IPS-20b (cell line): ENCODE data around the gene ZNF135.
A peak's percentile ranks its signal among the peaks of the same experiment; 100 is the strongest.

Experiments
- H3K27ac ChIP-seq: one replicate; pipeline ENCODE4 v1.5.1; 2013; ENCODE audit warnings: low read length
- H3K27me3 ChIP-seq: 2 replicates; pipeline ENCODE4 v1.6.1; 2013; ENCODE audit warnings: mild to moderate bottlenecking, low read length, inconsistent platforms; ENCODE audit not compliant: insufficient read depth
- H3K36me3 ChIP-seq: 2 replicates; pipeline ENCODE4 v1.6.1; 2013; ENCODE audit warnings: low read depth, mild to moderate bottlenecking, inconsistent platforms, low read length, moderate library complexity; ENCODE audit not compliant: insufficient read depth
- H3K4me1 ChIP-seq: 2 replicates; pipeline ENCODE4 v1.6.1; 2013; ENCODE audit warnings: mild to moderate bottlenecking, control low read depth, inconsistent platforms, low read length, moderate library complexity; ENCODE audit not compliant: insufficient read depth
- H3K4me3 ChIP-seq: 2 replicates; pipeline ENCODE4 v1.5.1; 2013; ENCODE audit warnings: mild to moderate bottlenecking, low read length, inconsistent platforms
- H3K9ac ChIP-seq: 2 replicates; pipeline ENCODE4 v1.6.1; 2013; ENCODE audit warnings: low read depth, mild to moderate bottlenecking, inconsistent platforms, low read length, moderate library complexity
- H3K9me3 ChIP-seq: 2 replicates; pipeline ENCODE4 v1.6.1; 2013; ENCODE audit warnings: mild to moderate bottlenecking, low read depth, low read length, inconsistent platforms; ENCODE audit not compliant: insufficient read depth

Gene ZNF135

DNA sequence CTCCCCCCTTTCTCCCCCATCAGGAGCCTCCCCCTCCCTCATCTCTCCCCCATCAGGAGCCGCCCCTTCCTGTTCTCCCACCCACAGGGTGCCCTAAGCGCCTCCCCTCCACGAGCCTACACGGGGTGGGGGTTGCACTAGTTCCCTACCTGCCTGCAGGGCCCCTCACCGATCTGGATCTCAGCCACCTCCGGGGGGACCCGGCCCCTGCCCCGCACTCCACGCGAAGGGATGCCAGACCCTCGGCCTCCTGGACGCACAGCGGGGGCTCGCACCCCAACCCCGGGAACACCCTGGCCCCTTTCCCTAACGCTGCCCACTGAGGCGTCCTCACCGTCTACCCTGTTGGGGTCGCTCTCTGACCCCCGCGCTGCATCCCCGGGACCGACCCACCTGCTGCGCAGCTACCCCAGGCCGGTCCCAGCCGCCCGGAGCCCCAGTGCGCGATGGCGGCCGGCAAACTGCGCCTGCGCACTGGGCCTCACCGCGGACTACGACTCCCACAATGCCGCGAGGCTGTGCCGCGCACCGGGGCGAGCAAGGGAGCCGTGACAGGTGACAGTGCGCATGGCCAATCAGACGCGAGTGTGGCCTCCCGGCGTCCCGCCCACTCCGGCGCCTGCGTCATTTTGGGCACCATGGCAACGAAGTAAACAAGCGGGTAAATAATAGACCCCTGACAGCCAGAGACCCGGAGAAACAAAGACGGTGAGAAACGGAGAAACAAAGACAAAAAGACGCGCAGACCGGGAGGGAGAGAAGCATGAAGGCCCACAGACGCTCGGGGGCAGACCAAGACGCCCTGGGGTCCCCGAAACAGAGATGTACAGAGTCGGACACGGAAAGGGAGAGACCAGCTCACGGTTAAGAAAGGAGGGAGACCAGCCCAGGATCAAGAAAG is 38.9 kb downstream of the ZNF135 start, which contains the start of gene ZSCAN18:
ZSCAN18 (minus strand) TSS at position 451 of the 901 bp plus-strand sequence. CDS start 7,964 bp downstream, outside the sequence.
- H3K9ac ChIP-seq: peak within 1 kb of the TSS; percentile 90
- H3K4me3 ChIP-seq: peak within 1 kb of the TSS; percentile 85
- no peaks in the 10 kb centered on the region for H3K27me3 ChIP-seq
- H3K9me3 ChIP-seq: peaks cover 57% of the 10 kb centered on the region
- no peaks in the 10 kb centered on the region for H3K36me3 ChIP-seq
- no peaks in the 10 kb centered on the region for H3K4me1 ChIP-seq
- H3K27ac ChIP-seq: peak within 1 kb of the TSS; percentile 39

DNA sequence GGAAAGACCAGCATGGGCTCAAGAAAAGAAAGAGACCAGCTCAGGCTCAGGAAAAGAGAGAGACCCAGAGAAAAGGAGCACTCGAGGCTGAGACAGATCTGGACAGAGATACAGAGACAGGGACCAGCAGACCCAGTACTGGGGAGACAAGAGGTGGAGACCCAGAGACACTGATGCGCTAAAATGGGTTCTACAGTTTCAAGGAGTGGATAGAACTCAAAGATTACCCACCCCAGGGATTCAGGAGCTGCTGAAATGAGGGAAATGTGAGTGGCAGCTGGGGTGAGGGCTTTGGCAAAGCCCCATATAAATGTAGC is 39.6 kb downstream of the ZNF135 start:
- Histone ChIP-seq H3K9me3 (peaks cover 57% of the 10 kb centered on the region), H3K36me3 (no peaks in the 10 kb centered on the region), H3K4me3 (peak overlapping the region; percentile 64), H3K4me1 (no peaks in the 10 kb centered on the region), H3K9ac (peak overlapping the region; percentile 79), H3K27ac (peak overlapping the region; percentile 39), H3K27me3 (no peaks in the 10 kb centered on the region)

DNA sequence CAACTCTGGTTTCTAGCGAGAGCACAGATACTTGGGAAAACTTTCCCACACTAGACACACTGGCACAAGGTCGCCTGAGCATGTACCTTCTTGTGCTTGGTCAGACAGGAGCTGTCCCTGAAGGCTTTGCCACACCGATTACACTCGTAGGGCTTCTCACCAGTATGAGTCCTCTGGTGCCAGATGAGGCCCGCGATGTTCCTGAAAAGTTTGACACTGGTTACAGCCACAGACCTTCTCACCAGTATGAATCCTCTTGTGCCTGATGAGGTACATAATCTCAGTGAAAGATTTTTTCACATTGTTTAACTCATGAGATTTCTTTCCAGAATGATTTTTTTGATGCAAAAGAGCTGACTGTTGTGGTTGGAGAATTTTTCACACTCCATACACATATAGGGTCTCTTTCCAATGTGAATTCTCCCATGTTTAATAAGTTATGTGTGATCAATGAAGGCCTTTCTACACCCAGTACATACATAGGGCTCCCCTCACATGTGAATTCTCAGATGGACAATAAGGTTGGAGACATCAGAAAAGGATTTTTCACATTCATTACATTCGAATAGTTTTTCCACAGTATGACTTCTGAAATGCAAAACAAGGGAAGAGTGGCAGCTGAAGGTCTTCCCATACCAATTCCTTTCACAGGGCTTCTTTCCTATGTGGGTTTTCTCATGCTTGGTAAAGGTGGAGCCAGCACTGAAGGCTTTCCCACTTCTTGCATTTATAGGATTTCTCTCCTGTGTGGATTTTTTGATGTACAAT is 48.9 kb downstream of the ZNF135 start:
- Histone ChIP-seq H3K4me1 (no peaks in the 10 kb centered on the region), H3K4me3 (no peak overlapping the region), H3K9me3 (peaks cover 78% of the 10 kb centered on the region), H3K9ac (no peak overlapping the region), H3K36me3 (no peaks in the 10 kb centered on the region), H3K27me3 (no peaks in the 10 kb centered on the region), H3K27ac (no peak overlapping the region)

DNA sequence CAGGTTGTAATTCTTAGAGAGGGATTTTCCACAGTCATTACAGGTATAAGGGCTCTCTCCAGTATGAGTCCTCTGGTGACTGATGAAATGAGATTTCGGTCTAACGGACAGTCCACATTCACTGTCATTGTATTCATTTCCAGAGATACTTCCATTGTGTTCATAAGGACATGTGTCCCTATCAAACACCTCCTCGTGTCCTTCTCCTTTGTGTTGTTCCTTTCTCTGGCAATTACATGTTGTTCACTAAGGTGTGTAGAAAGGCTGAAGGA is 49.4 kb downstream of the ZNF135 start:
- Histone ChIP-seq H3K4me3 (no peak overlapping the region), H3K9me3 (peaks cover 78% of the 10 kb centered on the region), H3K27ac (no peak overlapping the region), H3K27me3 (no peaks in the 10 kb centered on the region), H3K9ac (no peak overlapping the region), H3K4me1 (no peaks in the 10 kb centered on the region), H3K36me3 (no peaks in the 10 kb centered on the region)

DNA sequence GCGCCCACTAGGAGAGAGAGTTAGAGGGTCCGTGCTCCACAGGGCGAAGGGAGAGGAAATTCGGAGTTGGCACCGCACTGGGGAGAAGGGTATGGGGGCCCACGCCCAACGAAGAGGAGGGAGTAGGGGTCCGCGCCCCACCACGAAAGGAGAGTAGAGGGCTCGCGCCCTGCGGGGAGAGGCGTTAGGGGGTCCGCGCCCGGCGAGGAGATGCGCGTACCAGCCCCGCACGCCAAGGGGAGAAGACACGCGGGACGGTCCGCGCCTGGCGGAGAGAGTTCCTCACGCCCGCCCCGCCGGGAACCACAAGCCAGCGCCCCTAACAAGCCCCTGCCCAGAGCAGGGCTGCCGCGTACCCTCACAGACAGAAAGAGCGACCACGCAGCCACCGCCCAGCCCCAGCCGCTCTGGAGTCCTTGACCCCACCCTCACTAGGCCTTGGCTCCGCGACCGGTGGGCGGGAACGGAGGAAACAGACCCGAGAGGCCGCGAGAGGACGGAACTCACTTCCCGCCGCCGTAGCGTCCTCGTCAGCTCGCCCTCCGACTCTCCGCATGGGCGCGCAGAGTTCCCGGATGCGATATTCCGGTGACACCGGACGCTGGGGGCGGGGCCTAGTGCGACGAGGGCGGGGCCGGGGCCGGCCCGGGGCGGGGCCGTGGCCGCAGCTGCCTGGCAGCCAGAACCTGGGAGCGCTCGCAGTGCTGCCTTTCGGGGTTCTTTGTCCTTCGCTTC is 58.9 kb downstream of the ZNF135 start:
- H3K9me3 ChIP-seq: peaks cover 84% of the 10 kb centered on the region
- H3K4me1 ChIP-seq: no peaks in the 10 kb centered on the region
- no peak overlapping the region for H3K9ac ChIP-seq
- no peak overlapping the region for H3K27ac ChIP-seq
- H3K36me3 ChIP-seq: no peaks in the 10 kb centered on the region
- no peaks in the 10 kb centered on the region for H3K27me3 ChIP-seq
- H3K4me3 ChIP-seq: no peak overlapping the region

DNA sequence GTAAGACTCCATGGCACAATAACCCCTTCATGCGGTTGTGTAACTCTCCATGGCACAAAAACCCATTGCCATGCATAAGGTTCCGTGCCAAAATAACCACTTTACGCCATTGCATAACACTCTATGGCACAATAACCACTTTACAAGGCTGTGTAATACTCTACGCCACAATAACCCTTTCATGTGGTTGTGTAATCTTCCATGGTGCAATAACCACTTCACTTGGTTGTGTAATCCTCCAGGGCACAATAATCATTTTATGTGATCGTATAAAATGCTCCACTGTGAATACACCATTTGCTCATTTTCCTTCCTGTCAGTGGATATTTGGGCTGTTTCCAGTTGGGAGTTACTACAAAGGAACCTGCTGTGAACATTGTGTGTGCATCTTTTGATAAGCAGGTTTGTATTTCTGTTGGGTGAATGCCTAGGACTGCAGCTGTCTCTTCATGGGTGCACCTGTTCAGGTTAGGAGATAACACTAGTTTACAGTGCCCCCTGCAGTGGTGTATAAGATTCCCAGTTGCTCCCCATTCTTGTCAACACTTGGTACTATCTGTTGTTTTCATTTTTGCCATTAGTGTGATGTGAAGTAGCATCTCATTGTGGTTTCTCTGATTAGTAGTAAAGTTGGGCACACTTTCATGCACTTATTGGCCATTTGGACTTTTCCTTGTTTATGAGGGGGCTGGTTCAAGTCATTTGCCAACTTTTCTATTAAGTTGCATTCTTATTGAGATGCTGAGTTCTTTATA is 60.1 kb downstream of the ZNF135 start:
- H3K9ac ChIP-seq: no peak overlapping the region
- H3K27me3 ChIP-seq: no peaks in the 10 kb centered on the region
- H3K9me3 ChIP-seq: peaks cover 85% of the 10 kb centered on the region
- no peak overlapping the region; the same call in 1 of the 2 replicates for H3K4me3 ChIP-seq
- H3K27ac ChIP-seq: no peak overlapping the region
- no peaks in the 10 kb centered on the region for H3K4me1 ChIP-seq
- no peaks in the 10 kb centered on the region for H3K36me3 ChIP-seq
